Measurements from ENCODE around the gene SYNJ2.

The SYNJ2 gene

DNA sequence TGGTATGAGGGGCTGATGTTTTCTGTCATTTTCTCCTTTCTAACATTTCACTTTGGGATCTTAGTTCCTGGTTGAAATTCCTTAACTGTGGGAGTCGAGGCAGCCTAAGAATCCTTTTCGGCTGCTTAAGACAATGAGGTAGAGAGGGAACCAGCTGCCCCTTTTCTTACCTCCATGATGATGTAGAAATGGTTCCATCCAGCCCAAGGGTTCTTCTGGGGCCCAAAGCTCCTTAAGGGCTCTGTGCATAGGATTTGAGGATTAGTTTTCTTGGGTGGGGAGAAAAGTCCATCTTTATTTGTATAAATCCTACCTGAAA, 33.5 kb downstream of the SYNJ2 start:
- no peak for DNase-seq

DNA sequence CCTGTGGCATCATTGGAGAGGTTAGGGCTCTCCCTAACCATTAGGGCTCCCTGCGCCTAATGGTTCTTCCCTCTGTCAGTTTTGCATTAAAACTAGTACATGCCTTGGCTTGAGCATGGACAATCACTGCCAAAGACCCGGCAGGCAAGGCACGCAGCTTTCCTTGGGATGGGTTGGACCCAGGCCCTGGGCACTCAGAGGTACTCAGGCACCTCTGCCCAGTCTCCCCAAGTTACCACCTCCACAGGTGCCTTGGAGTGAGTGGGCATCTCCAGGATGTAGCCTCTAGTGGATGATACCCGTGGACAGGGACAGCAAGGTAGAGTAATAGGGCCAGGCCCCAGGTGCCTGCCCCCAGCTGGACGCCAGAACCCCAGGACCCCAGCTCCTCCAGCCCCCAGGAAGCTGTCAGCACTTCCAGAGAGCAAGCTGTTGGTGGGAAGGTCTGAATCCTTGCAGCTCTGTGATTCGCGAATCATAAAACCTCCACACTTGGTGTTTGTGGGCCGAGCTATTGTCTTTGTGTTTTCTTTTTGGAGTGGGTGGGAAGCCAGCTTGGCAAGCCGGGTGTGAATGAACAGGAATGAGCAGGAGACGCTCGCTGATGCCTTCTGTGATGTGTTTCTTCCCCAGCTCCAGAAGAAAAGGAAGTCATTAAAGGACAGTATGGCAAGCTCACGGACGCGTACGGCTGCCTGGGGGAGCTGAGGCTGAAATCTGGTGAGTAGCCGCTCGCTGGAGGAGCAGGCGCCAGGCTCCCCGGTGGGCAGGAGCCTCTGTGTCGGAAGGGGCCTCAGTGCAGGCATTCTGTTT, 35.1 kb downstream of the SYNJ2 start:
- no peak for DNase-seq

DNA sequence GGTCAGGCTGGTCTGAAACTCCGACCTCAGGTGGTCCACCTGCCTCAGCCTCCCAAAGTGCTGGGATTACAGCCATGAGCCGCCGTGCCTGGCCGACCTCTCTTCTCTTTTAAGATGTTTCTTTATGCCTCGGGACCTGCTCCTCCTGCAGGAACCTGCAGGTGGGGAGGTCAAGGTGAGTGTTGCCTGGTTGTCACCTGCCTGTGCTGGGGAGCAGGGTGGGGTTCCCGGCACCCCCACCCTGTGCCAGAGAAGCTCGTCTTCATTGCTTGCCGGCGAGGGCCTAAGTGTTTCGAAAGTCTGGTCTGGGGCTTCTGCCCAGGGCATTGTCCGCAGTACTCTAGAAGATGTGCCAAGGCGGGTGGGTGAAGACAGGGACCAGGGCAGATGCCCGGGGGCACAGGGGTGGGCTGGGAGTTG, 36.0 kb downstream of the SYNJ2 start:
- no peak for DNase-seq

DNA sequence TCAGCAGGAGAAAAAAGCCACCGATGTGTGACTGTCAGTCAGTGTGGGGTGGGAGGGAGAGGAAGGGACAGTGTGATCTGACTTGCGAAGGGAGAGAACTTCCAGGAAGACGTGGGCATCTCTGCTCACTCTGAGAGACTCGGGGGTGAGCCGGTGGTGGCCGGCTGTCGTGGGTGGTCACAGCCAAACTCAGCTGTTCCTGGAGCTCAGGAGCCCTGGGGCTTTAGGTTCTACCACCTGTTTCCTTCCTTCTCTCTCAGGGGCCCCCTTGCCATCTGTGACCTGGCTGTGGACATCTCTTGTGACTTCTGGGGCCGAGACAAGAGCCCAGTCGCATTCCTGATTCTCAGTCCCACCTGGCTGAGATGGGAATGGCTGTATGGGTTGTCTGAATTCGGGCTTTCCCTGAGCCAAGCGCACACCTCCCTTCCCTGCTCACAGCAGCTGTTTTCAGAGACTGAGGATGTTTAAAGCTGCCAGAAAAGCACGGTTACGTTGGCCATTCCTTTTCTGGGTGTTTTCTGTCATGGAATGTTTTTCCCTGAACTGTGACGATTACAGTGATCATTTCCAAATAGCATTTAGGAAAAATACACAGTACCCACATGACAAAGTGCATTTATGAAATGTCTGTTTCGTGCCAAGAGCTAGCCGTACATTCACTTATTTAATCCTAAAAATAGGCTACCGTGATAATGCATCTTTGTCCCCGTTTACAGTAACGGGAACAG, 36.5 kb downstream of the SYNJ2 start:
- no peak for DNase-seq

DNA sequence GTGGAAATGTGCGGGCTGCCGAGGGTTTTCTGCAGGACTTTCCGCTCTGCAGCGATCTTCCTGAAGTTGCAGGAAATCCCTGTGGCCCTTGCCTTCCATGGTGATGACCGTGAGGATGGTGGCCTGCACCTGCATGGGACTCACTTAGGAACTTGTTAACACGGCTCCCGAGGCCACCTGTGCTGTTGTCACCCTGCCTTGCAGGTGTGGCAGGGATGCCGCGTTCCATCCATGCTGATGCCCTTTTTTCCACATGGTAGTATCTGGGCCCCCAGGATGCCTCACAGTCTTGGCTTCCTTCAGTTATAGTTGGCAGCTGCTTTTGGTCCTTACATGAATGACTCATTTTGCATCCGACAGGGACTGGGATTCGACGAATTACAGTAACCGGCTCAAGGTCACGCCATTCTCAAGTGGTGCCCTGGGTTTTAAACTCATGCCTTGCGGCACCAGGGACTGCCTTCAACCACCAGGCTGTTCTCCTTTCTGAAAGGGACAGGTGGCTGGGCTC, 37.2 kb downstream of the SYNJ2 start:
- DNase-seq: no peak

DNA sequence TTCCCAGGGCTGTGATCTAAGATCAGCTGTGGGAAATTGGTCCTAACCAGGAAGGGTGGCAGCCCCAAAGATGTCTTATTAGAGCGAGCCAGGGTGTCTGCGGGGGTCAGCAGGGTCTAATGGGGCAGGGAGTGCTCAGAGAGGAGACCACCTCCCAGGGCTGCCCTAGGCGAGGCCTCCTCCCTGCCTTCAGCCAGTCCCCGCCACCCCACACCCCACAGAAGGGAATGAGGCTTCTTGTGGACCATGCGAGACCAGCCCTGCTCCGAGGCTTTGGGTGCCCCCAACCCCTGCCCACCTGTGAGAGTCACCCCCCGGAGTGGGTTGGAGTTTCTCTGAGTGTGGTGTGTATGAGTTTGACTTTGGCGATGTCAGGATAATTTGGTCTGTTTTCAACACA, 37.8 kb downstream of the SYNJ2 start:
- no peak for DNase-seq

DNA sequence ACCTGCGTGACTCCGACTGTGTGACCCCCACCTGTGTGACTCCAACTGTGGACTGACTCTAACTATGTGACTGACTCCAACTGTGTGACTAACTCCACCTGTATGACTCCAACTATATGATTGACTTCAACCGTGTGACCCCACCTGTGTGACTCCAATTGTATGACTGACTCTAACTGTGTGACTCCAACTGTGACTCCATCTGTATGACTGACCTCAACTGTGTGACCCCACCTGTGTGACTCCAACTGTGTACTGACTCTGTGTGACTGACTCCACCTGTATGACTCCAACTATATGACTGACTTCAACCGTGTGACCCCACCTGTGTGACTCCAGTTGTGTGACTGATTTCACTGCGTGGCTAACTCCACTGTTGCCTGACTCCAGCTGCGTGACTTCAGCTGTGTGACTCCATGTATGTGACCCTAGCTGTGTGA, 38.6 kb downstream of the SYNJ2 start:
- DNase-seq: no peak

DNA sequence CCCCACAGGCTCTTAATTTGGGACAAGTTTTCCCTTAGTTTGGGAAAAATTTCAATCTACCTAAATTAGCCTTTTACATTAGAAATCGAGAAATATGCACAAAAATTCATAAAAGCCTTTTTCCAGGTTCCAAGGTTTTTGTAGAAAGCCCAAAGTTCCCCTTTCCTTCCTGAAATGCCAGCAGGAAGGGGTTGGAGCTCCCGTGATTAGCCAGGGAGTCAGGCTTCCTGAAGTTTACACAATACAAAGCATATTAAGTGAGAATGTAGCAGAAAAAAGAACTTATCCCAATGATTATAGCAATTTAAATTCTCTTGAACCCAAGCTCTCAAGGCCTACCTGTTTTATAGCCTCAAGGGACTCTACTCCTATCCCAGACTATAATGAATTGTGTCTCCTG, 39.1 kb downstream of the SYNJ2 start:
- no peak for DNase-seq

DNA sequence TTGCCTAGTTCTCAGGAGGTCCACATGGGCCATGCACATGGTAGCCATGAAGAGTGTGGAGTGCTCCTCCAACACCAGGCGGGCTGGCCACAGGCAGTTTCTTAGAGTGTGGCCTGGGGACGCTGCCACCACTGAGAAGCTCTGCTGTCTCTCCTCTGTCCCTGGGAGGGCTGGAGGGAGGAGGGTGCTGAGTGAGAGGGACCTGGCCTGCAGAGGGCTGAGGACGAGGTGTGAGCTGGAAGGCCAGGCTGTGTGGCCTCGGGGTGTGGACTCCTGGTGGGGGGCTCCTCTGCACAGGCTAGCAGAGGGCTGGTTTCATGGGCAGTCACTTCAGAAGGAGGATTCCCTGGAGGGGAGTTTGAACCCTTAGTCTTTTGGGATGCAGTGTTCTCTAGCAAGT, 39.7 kb downstream of the SYNJ2 start:
- no peak for DNase-seq

DNA sequence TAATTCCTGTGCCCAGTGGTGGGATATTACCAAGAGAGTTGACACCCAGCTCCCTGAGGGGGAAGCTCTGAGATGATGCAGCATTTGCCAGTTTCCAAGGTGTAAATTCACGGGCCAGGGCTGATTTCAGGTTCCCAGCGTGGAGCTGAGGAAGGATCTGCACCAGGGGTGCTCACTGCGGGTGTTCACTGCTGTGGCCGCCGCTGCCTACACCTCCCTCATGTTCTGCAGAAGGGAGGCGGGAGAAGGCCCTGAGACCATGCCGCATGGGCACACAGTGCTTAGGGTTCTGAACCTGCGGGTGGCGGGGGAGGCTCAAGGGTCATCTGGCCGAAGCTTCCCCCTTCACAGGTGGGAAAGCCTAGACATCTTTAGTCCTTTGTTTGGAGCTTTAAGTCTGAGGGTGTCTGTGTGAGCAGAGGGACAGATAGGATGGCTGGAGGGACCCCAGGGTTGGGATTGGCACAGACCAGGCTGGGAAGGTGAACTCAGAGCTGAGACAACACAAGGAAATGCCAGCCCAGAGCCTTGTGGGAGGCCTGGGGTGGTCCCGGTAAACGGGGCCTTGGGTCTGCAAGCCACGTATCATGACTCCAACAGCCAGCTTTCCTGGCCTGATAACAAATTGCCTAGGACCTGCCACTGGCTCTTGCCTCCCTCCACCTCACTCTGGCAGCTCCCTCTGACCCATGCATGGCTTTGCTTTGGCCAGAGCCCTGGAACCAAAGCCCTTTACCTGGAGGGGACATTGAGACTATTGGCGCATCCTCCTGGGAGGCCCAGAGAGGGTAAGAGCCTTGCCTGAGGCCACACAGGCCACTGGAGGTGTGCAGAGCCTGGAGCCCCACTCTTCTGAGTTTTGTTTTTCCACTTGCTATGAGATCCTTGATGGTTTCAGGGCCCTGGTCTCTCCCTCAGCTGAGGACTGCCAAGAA, 40.4 kb downstream of the SYNJ2 start:
- no peak for DNase-seq

DNA sequence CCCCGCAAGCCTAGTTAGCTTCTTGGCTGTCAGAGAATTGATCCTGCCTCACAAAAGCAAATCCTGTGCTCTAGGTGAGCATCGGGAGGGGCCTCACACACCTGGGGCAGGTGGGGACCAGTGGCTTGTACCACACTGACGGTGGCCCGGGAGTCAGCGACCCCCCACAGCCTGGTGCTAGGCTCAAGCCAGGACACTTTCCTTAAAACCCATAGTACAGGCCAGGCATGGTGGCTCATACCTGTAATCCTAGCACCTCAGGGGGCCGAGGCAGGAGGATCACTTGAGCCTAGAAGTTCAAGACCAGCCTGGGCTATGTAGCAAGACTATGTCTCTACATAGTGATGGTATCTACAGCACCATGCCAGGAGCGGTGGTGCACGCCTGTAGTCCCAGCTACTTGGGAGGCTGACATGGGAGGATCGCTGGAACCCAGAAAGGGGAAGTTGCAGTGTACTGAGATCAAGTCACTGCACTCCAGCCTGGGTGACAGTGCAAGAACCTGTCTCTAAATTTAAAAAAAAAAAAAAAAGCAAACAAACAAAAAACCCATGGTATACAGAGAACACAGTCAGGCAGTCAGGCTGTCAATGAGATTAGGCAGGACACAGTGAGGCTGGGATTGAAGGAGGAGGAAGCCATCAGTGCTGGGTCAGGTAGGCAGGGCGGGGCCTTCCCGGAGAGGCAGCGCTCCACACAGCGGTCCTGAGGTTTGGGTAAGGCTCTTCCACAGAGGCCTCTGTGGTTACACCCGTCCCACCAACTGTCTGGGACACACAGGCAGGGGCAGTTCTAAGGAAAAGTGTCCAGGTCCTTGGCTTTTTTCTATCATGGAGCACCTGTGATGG, 41.3 kb downstream of the SYNJ2 start:
- DNase-seq: no peak

DNA sequence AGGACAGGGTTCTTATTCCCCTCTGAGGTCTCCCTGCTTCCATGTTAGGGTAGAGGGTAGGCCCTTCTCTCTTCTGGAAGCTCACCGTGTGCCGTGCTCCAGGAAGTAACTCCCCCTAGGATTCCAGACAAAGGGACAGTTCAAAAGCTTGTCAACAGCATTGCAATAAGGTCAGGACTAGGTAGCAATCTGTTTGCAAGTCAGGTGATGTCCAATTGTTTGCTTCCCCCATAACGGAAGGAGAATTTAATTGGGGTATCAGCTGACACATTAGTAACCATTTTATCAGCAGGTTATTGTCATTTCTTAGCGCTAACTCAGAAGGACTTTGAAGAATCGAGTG, 41.9 kb downstream of the SYNJ2 start:
- DNase-seq: no peak

DNA sequence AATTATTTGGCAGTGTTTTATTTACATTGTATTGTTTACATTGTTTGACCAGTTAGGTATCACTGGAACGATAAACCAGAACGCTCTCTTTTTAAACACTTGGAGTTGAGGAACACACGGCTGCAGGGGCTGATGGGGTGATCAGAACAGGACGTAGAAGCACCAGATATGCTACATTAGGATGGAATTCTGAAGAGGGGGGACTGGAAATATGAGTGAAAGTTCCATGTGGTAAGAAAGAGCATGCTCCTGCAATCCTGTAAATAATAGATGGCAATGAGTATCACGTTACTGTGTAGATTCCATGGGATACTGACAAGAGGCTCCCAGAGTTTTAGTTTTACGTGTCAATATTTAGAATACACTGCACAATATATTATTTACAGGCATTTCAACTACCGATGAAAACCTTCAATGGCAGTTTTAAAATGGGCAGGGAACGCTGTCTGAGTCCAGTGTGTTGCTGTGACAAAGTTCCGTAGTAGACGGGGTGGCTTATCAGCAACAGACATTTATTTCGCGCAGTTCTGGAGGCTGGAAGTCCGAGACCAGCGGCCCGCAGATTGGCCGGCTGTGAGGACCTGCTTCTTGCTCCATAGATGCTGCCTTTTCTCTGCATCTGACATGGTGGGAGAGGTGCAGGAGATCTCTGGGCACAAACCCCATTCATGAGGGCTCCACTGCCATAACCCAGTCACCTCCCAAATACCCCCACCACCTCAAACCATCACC, 43.1 kb downstream of the SYNJ2 start:
- DNase-seq: no peak

DNA sequence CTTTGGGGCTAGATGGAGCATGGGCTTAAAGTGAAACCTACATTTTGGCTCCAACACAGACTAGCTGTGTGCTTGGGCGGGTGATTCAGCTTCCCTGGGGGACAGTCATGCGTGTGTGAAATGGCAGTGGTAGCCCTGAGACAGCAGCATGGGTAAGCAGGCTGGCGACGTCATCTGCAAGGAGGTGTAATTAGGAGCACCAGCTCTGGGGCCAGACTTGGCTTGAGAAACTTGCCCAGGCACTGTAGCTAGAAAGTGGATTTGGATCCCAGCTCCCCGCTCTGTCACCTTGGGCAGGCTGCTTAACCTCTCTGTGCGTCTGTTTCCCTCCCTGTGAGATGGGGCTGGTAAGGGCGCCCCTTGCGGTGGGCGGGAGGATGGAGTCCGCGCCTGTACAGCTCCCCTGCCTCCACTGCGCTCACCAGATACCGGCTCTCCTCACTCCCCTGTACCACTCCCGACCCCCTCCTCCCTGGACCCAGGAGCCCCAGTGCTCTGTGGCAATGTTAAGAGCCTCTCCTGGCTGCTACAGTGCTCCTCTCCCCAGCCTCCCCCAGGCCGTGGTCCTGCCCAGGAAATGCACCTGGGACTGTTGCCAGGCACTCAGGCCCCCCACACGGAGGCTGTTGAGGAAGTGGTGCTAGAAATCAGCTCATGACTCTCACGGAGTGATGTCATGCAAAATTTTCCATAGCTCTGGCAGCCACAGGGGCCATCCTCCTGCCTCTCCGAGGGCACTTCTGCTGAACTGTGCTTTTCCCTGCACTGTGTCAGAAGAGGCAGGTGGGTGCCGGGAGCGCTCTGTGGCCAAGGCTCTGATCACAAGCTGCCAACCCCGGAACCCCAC, 44.6 kb downstream of the SYNJ2 start:
- DNase-seq: peak; percentile 77

DNA sequence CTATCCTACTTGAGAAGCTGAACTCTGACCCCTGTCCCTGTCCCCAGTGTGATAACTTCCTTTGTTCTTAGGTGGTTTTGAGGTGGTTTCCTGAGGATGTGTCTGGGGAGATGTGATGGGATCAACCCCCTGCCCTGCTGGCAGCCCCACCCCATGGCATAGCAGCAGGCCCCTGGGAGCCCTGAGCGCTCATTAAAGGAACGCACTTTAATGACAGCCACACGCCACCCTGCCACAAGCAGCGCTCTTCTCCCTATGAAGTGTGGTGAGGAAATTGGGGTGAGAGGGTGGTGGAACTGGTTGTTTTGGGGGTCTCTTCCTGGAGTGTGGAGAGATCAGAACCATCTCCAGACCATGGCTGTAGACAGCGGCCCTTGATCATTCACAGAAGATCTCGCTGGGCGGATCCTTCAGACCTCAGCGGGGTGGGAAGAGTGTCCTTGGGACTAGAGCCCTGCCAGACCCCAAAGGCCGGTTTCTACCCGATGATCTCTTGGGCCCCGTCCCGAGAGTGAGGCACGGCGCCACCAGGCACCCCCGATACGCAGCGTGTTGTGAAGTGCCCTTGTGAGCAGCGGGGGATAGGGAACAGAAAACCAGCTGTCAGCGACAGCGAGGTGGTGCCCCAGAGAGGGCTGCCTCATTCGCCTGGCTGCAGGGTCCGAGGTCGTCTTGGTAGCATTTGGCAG, 45.4 kb downstream of the SYNJ2 start:
- no peak for DNase-seq

DNA sequence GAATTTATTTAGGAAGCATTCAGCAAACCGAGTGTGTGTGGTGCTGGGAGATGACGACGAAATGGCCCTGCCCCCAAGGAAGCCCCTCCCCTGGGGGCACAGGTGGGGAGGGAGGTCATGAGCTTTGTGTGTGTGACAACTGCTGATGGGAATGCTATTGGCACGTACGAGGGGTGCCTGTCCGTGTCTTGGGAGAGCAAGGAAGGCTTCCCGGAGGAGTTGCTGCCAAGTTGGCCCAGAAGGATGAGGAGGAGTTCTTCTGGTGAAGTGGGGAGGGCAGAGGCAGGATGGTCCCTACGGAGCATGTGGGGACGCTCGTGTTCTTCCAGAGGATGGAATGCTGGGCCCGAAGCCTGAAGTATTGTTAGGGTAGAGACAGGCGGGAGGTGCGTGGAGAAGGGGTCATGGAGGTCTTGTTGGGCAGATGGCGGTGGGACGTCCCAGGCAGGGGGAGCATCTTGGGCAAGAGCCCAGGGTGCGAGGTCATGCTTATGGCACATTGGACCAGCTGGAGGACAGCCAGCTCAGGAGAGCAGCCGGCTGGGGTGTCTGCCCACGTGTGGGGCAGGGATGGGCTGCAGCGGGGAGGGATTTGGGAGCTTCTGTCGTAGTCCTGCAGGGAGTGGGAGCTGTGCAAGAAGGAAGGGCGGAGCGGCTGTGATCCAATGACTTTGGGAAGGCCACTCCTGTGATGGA, 46.1 kb downstream of the SYNJ2 start:
- no peak for DNase-seq

DNA sequence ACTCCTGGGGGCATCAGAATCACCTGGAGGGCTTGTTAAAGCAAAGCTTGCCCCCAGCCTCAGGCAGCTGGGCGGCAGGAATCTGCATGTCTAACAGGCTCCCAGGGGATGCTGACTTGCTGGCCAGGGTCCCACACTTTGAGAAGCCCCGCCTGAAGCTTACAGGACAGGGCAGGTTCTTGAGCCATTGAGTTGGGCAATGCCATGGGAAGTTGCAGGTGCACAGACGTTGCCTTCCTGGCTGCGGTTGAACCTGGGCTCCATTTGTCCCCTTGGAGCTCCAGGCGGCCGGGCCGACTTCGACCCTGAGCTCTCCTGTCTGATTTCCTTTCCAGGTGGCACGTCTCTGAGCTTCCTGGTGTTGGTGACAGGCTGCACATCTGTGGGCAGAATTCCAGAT, 46.8 kb downstream of the SYNJ2 start:
- no peak for DNase-seq

DNA sequence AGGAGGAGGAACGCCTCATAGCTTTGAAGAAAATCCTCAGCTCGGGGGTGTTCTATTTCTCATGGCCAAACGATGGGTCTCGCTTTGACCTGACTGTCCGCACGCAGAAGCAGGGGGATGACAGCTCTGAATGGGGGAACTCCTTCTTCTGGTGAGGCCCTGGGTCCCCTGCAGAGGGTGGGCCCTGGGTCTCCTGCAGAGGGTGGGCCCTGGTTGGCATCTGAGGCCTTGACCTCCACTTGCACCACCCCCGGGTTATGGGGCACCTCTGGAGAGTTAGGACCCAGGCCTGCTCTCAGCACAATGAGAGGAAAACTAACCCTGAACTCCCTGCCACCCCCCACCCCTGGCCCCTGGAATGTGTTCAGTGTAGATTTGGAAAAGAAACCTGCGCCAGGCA, 47.2 kb downstream of the SYNJ2 start:
- DNase-seq: no peak

DNA sequence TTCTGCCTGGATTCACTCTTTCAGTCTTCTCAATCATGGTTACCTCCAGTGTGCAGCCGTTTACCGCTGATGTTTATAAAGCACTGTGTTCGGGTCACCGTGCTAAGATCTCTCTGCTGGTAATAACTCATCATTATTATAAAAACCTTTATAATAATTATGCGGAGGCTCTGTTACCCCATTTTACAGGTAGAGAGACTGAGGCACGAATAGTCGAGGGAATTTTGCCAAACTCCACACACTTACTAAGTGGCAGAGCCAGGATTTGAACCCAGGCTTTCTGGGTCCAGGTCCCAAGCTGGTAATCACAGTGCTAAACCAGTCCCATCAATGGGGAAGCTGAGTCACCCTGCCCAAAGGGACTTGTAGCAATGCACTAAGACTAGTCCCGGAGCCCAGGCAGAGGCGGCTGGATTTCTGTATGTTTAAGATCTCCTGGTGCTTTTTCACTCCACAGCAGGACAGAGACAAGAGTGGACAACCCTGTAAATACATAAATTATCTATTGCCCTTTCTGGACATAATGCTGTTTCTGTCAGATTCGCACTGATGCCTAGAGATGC, 48.1 kb downstream of the SYNJ2 start:
- no peak for DNase-seq

Data from CD4-positive, alpha-beta T cell treated with Interleukin-4 for 4 hours (primary cell).